NCI-H2029 treated with DMSO at 0.1 percent for 48 hours (cell line): ENCODE measurements around the gene TSPAN5.
"Not testable (repeated sequence)": the region's sequence is repeated elsewhere in the genome, so short reads cannot be mapped to it uniquely, and the experiment has no call there.

Experiments
- DNase-seq: peaks from one replicate; lab custom pipeline; 2025; lab: John Stamatoyannopoulos, UW

TSPAN5 gene

DNA sequence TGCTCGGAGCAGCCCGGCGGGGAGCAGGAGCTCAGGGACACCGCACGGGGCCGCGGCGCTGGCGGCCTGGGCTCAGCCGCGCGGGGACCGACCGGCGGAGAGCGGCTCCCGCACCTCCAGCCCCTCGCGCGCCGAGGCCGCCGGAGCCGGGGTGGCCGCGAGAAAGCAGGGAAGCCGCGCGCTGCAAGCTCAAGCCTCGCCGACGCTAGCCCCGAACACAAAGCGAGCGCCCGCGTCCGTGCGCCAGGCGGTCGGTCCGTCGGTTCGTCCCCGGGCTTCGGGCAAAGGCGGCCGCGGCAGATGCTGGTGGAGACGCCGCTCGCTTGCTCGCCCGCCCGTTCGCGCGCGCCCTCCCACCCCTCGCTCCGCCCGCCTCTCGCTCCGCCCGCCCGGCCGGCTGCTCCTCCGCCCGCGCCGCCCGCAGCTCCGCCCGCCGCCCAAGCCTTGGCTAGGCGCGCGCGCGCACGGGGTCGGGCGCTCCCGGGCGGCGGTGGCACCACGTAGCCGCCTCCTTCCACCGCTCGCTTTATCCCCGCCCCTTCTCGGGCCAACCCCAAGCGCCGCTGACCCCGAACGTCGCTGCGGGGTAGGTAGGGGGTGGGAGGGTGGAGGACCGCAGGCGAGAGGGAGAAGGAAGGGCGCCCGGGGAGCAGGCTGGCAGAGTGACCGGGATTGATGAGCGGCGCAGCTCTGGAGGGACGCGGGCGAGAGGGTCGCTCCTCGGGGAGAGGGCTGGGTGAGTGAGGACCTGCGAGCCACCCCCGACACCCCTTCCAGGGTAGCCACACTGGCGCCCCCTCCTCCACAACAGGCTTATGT lies at the start of gene TSPAN5:
TSS of gene TSPAN5 (minus strand) at position 325 of the 819 bp plus-strand sequence.
- DNase-seq: no peak

DNA sequence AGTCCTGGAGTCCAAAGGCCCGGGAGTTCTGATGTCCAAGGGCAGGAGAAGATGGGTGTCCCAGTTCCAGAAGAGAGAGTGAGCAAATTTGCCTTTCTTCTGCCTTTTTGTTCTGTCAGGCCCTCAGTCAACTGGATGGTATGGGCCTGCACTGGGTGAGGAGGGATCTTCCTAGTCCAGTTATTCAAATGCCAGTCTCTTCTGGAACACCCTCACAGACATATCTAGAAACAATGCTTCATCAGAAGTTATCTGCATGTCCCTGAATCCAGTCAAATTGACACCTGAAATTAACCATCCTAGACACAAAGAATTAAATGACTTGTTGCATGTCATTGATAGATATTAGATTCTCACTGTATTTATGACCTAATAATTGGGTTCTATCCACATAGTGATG lies 48.5 kb upstream of the TSPAN5 start:
- no peak for DNase-seq

DNA sequence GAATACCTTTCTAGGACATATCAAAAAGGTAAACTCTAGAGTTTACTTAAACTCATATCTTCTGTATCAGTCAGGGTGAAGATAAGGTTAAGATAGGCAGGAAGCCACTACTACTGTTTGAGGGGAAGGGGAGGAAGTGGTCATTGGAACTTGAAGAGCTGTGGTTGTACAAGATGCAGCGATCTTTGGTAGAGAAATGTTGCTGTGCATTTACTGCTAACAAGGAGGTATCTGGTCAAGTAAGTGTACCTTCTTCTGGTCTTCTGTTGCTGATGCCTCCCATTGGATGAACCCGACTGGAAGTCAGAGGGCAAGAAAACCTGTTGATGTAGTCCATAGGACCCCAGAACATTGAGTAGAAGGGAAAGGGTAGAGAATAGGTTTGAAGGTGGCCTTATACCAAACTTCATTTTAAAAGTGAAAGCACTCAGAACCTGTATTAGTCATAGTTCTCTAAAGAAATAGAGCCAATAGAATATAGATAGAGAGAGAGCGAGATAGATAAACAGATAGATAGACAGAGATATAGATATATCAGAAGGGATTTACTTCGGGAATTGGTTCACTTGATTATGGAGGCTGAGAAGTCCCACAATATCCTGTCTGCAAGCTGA lies 47.9 kb upstream of the TSPAN5 start:
- DNase-seq: no peak

DNA sequence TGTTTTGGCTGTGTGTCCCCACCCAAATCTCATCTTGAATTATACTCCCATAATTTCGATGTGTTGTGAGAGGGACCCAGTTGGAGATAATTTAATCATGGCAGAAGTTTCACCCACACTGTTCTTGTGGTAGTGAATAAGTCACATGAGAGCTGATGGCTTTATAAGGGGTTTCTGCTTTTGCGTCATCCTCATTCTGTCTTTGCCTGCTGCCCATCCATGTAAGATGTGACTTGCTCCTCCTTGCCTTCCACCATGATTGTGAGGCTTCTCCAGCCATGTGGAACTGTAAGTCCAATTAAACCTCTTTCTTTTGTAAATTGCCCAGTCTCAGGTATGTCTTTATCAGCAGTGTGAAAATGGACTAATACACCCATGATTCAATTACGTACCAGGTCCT lies 47.2 kb upstream of the TSPAN5 start:
- not testable (repeated sequence) for DNase-seq

DNA sequence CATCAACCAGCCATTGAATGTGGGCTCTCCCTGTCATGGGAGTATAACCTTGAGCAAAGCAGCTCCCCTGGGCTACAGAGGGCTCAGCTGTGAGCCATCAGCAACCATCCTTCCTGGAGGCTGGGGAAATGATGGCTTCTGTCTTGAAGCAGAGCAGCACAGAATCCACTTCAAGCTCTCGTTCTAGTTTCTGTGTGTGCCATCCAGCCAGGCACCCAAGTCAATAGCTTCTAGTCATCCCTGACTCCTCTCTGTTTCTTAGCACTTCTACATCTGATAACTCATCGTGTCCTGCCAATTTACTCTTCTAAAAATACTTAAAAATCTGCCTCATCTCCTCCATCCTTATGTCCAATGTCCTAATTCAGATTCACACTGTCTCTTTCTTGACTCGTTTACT lies 42.2 kb upstream of the TSPAN5 start:
- DNase-seq: no peak

DNA sequence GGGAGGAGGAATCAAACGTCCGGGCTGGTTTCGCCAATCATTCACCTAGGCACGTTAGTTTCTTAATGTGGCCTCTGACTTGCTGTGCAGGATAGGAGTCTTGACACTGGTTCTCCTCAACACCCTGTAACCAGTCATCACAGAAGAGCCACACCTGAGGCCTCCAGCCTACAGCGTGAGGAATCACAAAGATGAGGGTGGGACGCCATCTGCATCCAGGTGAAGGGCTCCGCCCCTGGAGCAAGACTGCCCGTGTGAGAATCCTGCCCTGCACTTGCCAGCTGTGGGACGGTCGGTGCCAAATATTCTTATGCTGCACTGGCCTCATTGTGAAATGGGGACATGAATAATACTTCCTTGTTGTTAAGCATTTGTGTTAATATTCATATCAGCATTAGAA lies 35.7 kb upstream of the TSPAN5 start:
- DNase-seq: no peak

DNA sequence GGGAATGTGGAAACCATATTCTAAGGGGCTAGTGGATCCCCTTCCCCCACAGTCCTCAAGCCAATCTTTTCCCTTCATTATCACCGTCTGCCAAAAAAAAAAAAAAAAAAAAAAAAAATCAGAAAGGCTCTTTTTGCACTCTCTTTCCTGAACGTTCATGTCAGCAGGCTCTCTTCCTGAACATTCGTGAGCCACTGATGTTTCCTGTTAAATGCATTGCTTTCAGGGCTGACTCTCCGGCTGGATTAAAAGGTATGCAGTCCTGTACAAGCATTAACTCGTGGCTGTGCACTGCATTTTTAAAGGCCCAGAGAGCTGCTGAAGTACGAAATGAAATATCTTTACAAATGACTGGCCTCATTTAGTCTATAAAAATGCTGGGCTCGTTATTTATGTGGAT lies 34.0 kb upstream of the TSPAN5 start:
- no peak for DNase-seq

DNA sequence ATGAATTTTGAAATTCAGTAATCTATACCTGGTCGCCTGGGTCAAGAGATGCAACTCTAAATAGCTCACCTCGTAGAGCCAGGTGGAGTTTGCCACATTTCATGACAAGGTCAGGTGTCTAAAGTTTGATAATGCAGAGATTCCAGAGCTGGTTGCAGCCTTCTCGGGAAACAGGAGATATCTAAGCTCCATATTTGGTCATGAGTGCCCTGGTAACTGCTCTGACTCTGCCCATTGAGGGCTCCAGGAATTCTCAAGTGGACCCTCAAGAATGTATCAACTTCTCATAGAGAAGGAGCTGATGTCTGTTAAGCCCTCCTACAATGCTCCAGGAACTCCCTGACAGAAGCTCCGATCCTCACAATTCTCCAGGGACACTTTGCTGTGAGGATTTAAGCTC lies 33.2 kb upstream of the TSPAN5 start:
- no peak for DNase-seq

DNA sequence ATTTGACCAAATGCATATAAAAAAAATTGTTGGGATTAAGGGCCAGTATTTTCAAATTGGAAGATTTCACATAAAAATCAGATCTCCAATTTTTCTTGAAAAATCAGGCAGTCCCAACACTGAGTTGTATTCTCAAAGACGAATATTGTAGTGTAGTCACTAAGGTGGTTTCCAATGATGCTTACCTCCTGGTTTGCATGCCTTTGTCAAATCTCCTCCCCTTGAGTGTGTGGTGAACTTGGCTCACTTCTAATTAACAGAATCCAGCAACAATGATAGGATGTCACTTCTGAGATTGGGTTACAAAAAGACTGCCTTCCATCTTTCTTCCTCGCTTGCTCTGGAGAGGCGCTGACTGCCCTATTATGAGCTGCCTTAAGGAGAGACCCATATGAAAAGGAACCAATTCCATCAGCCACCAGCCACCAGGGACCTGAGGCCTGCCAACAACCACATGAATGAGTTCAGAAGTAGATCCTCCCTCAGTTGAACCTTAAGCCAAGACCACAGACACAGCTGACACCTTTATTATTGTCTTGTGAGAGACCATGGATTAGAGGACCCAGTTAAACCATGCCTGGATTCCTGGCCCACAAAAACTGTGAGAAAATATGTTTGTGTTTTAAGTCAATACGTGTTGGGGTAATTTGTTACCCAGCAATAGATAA lies 31.2 kb upstream of the TSPAN5 start:
- no peak for DNase-seq

DNA sequence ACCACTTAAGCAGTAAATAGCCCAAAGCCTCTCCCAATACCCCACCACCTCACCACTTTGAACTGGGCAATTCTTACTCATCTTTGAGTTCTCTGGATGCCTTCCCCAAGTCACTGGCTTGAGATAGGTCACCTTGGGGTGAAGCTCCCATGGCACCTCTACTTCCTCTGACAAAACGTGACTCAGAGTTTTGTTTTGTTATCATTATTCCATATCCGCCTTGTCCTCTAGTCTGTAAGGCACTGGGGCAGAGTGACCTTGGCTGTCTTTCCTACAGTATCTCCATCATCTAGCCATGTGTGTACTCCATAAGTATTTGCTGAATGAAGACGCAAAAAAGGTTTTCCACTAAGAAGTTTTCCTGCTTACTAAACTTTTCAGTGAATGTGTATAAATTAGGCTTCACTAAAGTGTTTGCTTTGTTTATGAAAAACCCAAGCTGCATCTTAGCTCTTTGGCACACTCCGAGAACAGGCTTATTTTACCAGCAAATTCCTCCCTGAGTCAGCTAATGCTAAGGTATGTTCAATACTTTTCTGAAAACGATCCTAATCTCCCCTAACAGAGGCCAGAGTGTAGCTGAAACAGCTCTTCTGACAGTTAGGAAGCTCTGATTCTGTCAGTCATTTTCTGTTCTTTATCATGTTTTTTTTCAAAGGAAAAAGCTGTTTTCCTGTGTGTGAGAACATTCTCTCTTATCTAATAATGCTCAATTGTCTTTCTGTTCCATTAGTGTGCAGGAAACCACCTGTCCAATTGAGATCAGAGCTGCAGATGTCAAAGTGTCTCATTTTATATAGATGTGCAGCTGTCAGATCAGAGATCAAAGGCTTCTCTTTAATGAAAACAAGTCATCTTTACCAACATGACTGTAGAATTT lies 30.2 kb upstream of the TSPAN5 start:
- DNase-seq: no peak

DNA sequence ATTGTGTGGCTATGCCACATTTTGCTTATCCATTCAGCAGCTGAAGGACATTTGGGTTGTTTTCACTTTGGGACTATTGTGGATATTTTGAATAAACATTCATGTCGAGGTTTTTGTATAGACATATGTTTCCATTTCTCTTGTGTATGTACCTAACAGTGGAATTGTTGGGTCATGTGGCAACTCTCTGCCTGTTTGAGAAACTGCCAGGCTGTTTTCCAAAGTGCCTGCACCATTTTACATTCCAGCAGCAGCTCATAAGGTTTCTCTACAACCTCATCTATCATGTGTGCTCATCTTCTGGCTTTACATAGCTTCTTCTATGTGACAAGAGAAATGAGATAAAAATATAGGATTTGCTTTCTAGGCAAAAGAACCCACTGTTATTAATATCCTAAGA lies 29.5 kb upstream of the TSPAN5 start:
- no peak for DNase-seq

DNA sequence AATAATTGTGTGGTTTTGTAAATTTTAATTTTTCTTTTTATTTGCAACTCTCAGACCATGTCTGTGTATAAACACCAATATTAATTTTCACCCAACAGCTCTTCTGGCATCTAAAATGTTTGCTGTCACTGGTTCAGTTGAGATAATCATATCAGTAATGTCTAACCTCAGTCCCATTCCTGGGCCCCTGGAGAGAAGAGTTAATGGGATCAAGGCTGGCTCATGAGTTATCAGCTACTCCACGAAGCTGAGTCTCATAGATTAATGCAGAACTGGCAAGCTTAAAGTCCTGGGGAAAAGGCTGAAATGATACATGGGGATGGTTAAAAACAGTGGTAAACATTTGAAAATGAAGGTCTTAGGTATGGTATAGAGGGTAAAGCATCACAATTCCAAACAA lies 28.4 kb upstream of the TSPAN5 start:
- DNase-seq: no peak

DNA sequence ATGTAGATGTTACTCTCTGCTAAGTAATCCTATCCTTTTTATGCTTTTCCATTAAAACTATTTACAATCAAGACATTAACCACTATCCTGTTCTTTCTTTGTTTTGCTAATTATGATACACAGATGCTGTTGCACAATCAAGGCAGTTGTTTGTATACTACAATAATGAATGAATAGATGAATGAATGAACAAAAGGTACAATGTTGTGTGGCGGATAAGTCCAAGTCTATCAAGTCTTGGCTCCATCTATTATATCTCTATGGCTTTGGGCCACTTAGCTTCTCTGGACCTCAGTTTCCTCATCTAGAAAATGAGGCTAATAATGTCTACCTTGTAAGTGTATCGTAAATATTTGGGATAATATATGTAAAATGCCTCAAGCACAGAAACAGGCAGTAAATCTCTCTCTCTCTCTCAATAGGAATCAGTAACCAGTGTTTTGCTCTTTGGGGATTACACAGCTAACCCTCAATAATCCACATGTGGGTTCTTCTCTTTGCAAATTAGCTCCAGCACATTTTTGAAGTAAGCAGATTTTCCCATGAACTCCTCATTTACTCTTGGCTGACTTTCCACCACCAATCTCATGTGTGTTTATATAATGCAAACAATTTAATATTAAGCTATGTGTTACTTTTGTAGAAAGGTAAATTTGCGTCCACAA lies 27.8 kb upstream of the TSPAN5 start:
- no peak for DNase-seq

DNA sequence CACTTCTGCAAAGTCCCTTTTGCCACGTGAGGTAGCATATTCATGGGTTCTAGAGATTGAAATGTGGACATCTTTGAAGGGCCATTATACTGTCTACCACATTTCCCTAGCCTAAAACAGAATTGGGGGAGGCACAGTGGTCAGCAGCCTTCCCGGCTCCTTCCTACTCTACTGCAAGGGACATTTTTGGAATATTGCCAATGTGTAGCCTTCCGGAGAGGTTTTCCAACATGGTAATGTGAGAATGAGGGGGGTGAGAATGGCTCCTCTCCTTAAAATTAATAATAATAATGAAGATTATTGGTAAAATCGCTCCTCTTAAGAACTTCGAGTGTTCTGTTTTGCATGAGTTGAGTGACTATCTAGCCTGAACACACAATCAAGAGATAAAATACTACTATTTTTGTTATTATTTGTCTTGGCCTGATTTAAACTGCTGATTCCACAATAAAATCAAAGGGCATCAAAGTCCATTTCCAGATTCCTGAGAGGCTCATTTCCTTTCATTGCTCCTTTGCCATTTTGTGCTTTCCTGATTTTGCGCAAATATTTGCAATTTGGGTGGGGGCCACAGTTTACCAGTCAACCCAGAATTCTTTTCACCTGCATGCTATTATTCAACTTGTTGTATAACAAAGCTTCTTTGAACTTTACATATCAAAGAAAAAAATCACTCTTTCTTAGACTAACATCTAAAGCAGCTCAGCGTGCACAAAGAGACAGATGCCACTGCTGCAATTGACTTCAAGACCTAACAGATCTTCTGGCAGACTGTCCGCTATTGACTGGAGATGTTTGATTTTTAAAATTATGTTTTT lies 27.0 kb upstream of the TSPAN5 start:
- no peak for DNase-seq

DNA sequence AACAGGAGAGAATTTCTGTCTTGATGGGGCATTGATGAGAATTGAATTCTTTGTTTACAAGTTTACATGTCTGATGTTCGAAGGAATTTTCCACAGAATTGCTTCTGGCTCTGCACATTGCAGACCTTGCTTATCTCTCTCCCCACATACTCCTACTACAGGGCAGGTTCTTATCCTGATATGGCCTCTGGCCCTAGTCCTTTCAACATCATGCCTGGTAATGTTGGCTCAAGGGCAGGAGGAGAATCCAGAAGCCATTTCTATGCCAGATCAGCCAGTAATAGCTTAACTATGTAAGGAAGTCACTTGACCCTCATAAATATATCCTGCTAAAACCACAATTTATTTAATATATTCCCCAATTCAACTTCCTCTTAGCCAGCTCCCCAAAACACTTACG lies 24.3 kb upstream of the TSPAN5 start:
- DNase-seq: no peak

DNA sequence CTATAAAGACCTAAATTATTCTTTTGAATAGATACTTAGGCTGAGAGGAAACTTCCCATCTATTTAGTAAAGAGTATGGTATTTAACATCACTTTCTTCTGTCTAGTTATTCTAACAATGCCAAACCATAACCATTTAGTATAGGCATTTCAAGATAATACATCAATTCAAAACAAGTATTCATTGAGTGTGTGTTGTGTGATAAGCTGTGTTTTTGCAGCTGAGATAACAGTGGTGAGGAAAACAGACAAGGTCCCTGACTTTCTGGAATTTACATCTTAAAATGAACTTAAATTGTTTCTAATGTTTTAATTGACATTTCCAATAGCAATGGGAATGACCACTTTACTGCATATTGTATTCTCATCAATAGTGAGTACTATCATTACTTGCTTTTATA lies 22.4 kb upstream of the TSPAN5 start:
- no peak for DNase-seq

DNA sequence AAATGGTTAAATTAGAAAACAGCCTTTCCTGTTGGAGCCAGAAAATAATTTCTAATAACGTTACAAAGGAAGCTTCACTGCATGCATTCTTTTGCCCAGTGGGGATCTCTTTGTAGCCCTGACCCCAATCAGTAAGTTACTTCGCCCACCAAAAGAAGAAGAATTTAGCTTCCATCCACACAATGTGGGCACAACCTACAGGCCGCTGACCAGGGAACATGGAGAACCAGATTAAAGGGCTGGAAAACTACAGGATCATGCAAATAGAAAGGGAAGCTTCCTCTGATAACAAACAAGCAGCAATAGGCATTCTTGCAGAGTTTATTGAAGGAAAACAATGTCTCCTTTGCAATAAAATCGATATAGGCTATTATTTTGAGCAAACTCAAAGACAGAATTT lies 21.3 kb upstream of the TSPAN5 start:
- DNase-seq: no peak

DNA sequence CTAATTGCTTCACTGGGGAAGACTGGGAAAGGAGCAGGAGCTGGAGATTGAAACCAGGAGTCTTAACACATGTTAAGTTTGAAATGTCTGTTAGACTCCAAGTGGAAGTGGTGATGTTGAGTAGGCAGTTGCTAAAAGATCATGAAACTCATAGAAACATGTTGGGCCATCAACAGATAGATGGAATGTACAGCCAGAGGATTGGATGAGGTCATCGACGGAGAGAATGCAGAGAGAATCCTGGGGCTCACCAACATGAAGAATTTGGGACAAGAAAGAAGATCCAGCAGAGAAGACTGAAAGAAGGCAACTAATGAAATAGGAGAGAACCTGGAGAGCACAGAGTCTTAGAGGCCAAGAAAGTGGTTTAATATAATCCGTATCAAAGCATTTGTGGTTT lies 19.4 kb upstream of the TSPAN5 start:
- no peak for DNase-seq

DNA sequence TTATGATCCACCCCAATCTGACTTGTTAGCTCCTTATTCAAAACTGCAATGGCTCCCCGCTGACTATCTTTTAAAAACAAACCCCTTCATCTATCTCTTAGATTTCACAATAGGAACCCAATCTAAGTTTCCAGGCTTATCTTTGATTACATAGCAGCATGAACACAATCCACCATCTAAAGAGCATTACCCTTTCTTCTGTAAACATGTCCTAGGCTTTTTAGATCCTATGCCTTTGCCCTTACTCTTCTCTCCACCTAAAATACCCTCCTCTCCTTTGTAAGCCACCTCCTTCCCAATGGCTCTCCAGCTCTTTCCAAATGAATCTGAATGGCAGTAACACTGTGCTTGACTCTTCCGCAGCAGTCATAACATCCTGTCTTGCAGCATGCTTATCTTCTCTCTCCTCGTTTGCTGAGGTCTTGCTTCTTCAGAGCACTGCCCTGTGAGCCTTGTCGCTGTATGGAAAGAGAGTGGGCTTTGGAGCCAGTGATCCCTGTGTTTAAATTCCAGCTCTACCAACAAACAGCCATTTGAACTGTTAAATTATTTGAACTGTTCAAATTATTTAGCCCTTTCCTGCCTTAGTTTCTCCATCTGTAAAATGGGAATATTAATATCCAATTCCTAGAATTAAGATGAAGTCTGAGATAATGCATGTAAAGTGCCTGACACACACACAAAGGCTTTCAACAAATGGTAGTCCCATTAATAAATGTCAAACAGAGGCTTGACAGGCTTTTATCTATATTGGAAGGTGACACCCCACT lies 16.2 kb upstream of the TSPAN5 start:
- no peak for DNase-seq

DNA sequence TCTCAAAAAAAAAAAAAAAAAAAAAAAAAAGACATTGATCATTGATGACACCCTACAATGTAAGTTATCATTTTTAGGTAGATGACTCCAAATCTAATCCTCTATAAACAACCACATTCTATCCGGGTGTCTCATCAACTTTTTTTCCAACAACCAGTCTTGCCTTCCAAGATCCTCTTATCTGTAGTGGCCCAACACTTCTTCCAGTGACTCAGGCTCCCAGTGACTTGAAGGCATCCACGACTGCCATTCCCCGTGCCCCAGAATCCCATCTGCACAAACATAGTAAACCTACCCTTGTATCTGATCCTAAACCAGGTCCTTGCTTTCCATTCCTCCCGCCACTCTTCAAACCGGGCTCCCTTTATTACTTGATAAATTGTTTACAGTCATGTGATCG lies 15.6 kb upstream of the TSPAN5 start:
- DNase-seq: no peak
